ENCODE measurements around the gene PIM3. TPM values are rescaled to one million over a fixed set of nuclear protein-coding genes. Genes with fewer than 3 reads are reported as not detected.

The PIM3 gene
- total RNA-seq, 2 donors from 2014 or later = 227 to 241 TPM

GRCh38 chr22:50001388-50002231, 41.0 kb downstream of the PIM3 start:
- no peaks in the 10 kb centered on the region for H3K36me3 Mint-ChIP-seq (ENCODE audit: low read depth)
- no peak overlapping the region for H3K4me3 Mint-ChIP-seq
- ATAC-seq (no peak), DNase-seq (peak in 1 of 3 donors; percentile 6)
- H3K27me3 Mint-ChIP-seq = peaks cover 19% of the 10 kb centered on the region
- H3K4me1 Mint-ChIP-seq = peaks cover 3% of the 10 kb centered on the region
- no peak overlapping the region for H3K27ac Mint-ChIP-seq
- no peaks in the 10 kb centered on the region for H3K9me3 ChIP-seq (ENCODE audit: control insufficient read depth, low read length, poor library complexity, severe bottlenecking)

- DNase-seq (no peak), ATAC-seq (no peak)
- no peaks in the 10 kb centered on the region for H3K9me3 ChIP-seq (ENCODE audit: control insufficient read depth, low read length, poor library complexity, severe bottlenecking)
- Mint-ChIP-seq H3K27me3 (peaks cover 19% of the 10 kb centered on the region), H3K4me1 (peaks cover 3% of the 10 kb centered on the region), H3K4me3 (no peak overlapping the region), H3K36me3 (ENCODE audit: low read depth) (no peaks in the 10 kb centered on the region), H3K27ac (no peak overlapping the region)
Measured at GRCh38 chr22:50002791-50003190, 42.2 kb downstream of the PIM3 start.

GRCh38 chr22:50004918-50005317, 44.3 kb downstream of the PIM3 start:
- DNase-seq = no peak
- Mint-ChIP-seq H3K4me3 (no peak overlapping the region), H3K4me1 (peaks cover 3% of the 10 kb centered on the region), H3K27me3 (peaks cover 30% of the 10 kb centered on the region), H3K27ac (peak overlapping the region; percentile 53), H3K36me3 (ENCODE audit: low read depth) (no peaks in the 10 kb centered on the region)
- ATAC-seq = no peak
- H3K9me3 ChIP-seq (ENCODE audit: control insufficient read depth, low read length, poor library complexity, severe bottlenecking) = no peaks in the 10 kb centered on the region

- H3K4me3 Mint-ChIP-seq = no peak overlapping the region
- ATAC-seq = no peak
- H3K9me3 ChIP-seq (ENCODE audit: control insufficient read depth, low read length, poor library complexity, severe bottlenecking) = no peaks in the 10 kb centered on the region
- H3K36me3 Mint-ChIP-seq (ENCODE audit: low read depth) = peaks cover 2% of the 10 kb centered on the region
- DNase-seq = no peak
- H3K4me1 Mint-ChIP-seq = peaks cover 11% of the 10 kb centered on the region
- no peak overlapping the region for H3K27ac Mint-ChIP-seq
- peaks cover 30% of the 10 kb centered on the region for H3K27me3 Mint-ChIP-seq
Measured at GRCh38 chr22:50007057-50007511, 46.5 kb downstream of the PIM3 start.

GRCh38 chr22:50008151-50009040, 47.8 kb downstream of the PIM3 start:
- H3K27me3 Mint-ChIP-seq = peaks cover 34% of the 10 kb centered on the region
- ATAC-seq (no peak), DNase-seq (peak in 1 of 3 donors; percentile 8)
- no peak overlapping the region for H3K27ac Mint-ChIP-seq
- no peaks in the 10 kb centered on the region for H3K9me3 ChIP-seq (ENCODE audit: control insufficient read depth, low read length, poor library complexity, severe bottlenecking)
- H3K4me3 Mint-ChIP-seq = no peak overlapping the region
- peaks cover 11% of the 10 kb centered on the region for H3K4me1 Mint-ChIP-seq
- peaks cover 2% of the 10 kb centered on the region for H3K36me3 Mint-ChIP-seq (ENCODE audit: low read depth)

GRCh38 chr22:50009251-50009650, 48.7 kb downstream of the PIM3 start:
- ATAC-seq (no peak), DNase-seq (no peak)
- Mint-ChIP-seq H3K27me3 (peaks cover 35% of the 10 kb centered on the region), H3K36me3 (ENCODE audit: low read depth) (peaks cover 2% of the 10 kb centered on the region), H3K27ac (no peak overlapping the region), H3K4me1 (peaks cover 11% of the 10 kb centered on the region), H3K4me3 (no peak overlapping the region)
- H3K9me3 ChIP-seq (ENCODE audit: control insufficient read depth, low read length, poor library complexity, severe bottlenecking) = no peaks in the 10 kb centered on the region

- no peaks in the 10 kb centered on the region for H3K9me3 ChIP-seq (ENCODE audit: control insufficient read depth, low read length, poor library complexity, severe bottlenecking)
- H3K27ac Mint-ChIP-seq = no peak overlapping the region
- H3K27me3 Mint-ChIP-seq = peaks cover 34% of the 10 kb centered on the region
- DNase-seq (peak in 1 of 3 donors; percentile 17), ATAC-seq (no peak)
- peaks cover 11% of the 10 kb centered on the region for H3K4me1 Mint-ChIP-seq
- H3K36me3 Mint-ChIP-seq (ENCODE audit: low read depth) = peaks cover 2% of the 10 kb centered on the region
- H3K4me3 Mint-ChIP-seq = peak overlapping the region; percentile 25
Measured at GRCh38 chr22:50009765-50010675, 49.4 kb downstream of the PIM3 start.

GRCh38 chr22:50010676-50011446, 50.3 kb downstream of the PIM3 start:
- H3K9me3 ChIP-seq (ENCODE audit: control insufficient read depth, low read length, poor library complexity, severe bottlenecking) = no peaks in the 10 kb centered on the region
- Mint-ChIP-seq H3K4me3 (peak overlapping the region; percentile 80), H3K27ac (peak overlapping the region; percentile 71), H3K36me3 (ENCODE audit: low read depth) (peaks cover 2% of the 10 kb centered on the region), H3K27me3 (peaks cover 31% of the 10 kb centered on the region), H3K4me1 (peaks cover 8% of the 10 kb centered on the region)
- DNase-seq (peak; percentile 66 to 71 (median 68)), ATAC-seq (peak; percentile 96)

GRCh38 chr22:50011447-50012210, 51.1 kb downstream of the PIM3 start:
- peaks cover 2% of the 10 kb centered on the region for H3K36me3 Mint-ChIP-seq (ENCODE audit: low read depth)
- H3K4me1 Mint-ChIP-seq = peaks cover 8% of the 10 kb centered on the region
- H3K9me3 ChIP-seq (ENCODE audit: control insufficient read depth, low read length, poor library complexity, severe bottlenecking) = no peaks in the 10 kb centered on the region
- DNase-seq = peak in 1 of 3 donors; percentile 7
- H3K27me3 Mint-ChIP-seq = peaks cover 31% of the 10 kb centered on the region
- no peak for ATAC-seq
- H3K4me3 Mint-ChIP-seq = peak overlapping the region; percentile 80
- peak overlapping the region; percentile 71 for H3K27ac Mint-ChIP-seq

GRCh38 chr22:50012211-50013181, 51.9 kb downstream of the PIM3 start, which contains the start of gene IL17REL:
IL17REL (minus strand) TSS chr22:50012765; CDS start chr22:50012646, 119 bp downstream.
- Mint-ChIP-seq H3K4me3 (peak within 1 kb of the TSS; percentile 80), H3K27me3 (peaks cover 33% of the 10 kb centered on the region), H3K4me1 (peaks cover 9% of the 10 kb centered on the region), H3K27ac (peak within 1 kb of the TSS; percentile 71), H3K36me3 (ENCODE audit: low read depth) (peaks cover 2% of the 10 kb centered on the region)
- no peak for DNase-seq
- H3K9me3 ChIP-seq (ENCODE audit: control insufficient read depth, low read length, poor library complexity, severe bottlenecking) = no peaks in the 10 kb centered on the region
- no peak for ATAC-seq

Data from T-helper 17 cell (primary cell).